Astrocyte (in vitro differentiated cells and primary cell): Measurements from ENCODE around the gene SLX4.

Source experiments
- EZH2 ChIP-seq: IDR thresholded peaks from 2 replicates; pipeline ENCODE4 v1.6.1; 2012; ENCODE audit warnings: mild to moderate bottlenecking, low read length, inconsistent platforms; ENCODE audit not compliant: insufficient read depth
- TF ChIP-seq, protein P1 (sequence below): IDR thresholded peaks from 2 replicates; pipeline ENCODE4 v1.5.1; 2011; ENCODE audit warnings: low read depth, mild to moderate bottlenecking, inconsistent platforms, low read length, moderate library complexity; ENCODE audit not compliant: insufficient read depth

DNA sequence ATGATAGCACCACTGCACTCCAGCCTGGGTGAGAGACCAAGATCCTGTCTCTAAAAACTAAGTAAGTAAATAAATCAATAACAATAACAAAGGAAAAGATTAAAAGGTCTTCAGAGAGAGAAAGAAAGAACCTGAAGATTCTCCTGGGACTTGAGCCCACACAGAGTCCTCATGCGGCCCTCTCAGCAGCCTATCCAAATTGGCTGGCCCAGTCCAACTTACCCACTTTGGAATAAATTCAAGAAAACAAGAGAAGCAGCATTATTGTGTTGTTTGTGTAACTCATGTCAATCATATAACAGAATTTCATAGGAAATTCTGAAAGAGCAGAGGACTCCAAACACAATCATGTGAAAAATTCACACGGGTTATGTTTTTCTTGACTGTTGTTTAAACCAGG is 3.8 kb downstream of the SLX4 start:
- TF ChIP-seq, protein P1, sequence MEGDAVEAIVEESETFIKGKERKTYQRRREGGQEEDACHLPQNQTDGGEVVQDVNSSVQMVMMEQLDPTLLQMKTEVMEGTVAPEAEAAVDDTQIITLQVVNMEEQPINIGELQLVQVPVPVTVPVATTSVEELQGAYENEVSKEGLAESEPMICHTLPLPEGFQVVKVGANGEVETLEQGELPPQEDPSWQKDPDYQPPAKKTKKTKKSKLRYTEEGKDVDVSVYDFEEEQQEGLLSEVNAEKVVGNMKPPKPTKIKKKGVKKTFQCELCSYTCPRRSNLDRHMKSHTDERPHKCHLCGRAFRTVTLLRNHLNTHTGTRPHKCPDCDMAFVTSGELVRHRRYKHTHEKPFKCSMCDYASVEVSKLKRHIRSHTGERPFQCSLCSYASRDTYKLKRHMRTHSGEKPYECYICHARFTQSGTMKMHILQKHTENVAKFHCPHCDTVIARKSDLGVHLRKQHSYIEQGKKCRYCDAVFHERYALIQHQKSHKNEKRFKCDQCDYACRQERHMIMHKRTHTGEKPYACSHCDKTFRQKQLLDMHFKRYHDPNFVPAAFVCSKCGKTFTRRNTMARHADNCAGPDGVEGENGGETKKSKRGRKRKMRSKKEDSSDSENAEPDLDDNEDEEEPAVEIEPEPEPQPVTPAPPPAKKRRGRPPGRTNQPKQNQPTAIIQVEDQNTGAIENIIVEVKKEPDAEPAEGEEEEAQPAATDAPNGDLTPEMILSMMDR = no peak
- no peak for TF ChIP-seq EZH2
